GM20000 (cell line): ENCODE results near the gene FRAS1.

Source experiments
- DNase-seq: peaks from one replicate; pipeline ENCODE4 v3.0.0; 2012; ENCODE audit warnings: low spot score
- CTCF ChIP-seq: IDR thresholded peaks from 2 replicates; pipeline ENCODE4 v1.5.1; 2012; ENCODE audit warnings: mild to moderate bottlenecking, control low read depth; ENCODE audit errors: extremely low read depth, missing control alignments

The FRAS1 gene

GRCh38 chr4:78569306-78569821 is 512.2 kb downstream of the FRAS1 start:
- TF ChIP-seq CTCF: no peak

GRCh38 chr4:78570117-78570516 is 513.0 kb downstream of the FRAS1 start:
- no peak for TF ChIP-seq CTCF
- DNase-seq: no peak

More at GRCh38 chr4:78569306-78569821, 512.2 kb downstream of the FRAS1 start:
- no peak for DNase-seq

- no peak for TF ChIP-seq CTCF
- no peak for DNase-seq
These were observed 514.7 kb downstream of the FRAS1 start for GRCh38 chr4:78571804-78572203.

GRCh38 chr4:78578674-78579425 is 521.7 kb downstream of the FRAS1 start:
- no peak for TF ChIP-seq CTCF
- no peak for DNase-seq

- no peak for TF ChIP-seq CTCF
- no peak for DNase-seq
These were observed 524.5 kb downstream of the FRAS1 start for GRCh38 chr4:78581618-78582017.

GRCh38 chr4:78584863-78585547 is 527.9 kb downstream of the FRAS1 start:
- no peak for TF ChIP-seq CTCF
- no peak for DNase-seq

GRCh38 chr4:78585633-78586032 is 528.5 kb downstream of the FRAS1 start:
- no peak for DNase-seq
- TF ChIP-seq CTCF: no peak
